HG02943 (cell line): ENCODE measurements around the gene MYO7B.
A peak's percentile ranks its signal among the peaks of the same experiment; 100 is the strongest.
"Not testable (repeated sequence)": the region's sequence is repeated elsewhere in the genome, so short reads cannot be mapped to it uniquely, and the experiment has no call there.

Experiments used
- ATAC-seq: cut with Tn5 transposase; IDR thresholded peaks from one replicate; pipeline ENCODE4 v1.9.1; 2021; ENCODE audit warnings: mild to moderate bottlenecking, low read depth, moderate library complexity; ENCODE audit not compliant: unreplicated experiment

The MYO7B gene

DNA sequence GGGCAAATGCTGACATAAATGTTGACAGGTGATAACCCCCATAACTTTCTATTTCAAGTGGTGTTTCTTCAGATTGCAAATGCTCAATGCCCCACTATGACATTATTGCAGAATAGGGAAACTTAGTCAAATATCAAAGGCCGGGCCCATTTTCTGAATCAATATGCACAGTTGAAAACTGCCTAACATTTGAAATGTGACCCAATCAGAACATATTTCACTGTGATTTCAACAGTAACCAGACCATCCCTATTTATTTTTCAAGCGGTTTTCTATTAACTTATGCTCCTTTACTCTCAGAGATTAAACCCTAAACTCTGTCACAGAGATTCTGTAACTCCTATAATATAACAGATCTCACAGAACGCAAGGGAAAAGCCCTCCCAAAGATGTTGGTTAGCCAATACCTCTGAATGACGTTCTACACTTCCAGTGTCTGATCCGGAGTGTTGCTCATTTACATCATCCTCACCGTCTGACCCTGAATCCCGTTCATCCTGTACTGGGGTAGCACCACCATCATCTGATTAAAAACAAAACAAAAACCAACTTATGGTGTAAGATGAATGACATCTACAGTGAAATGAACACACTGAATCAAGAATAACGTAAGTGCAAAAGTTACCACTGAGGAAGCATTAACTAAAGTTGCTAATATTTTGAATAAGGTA, 12.1 kb upstream of the MYO7B start:
- no peak for ATAC-seq

DNA sequence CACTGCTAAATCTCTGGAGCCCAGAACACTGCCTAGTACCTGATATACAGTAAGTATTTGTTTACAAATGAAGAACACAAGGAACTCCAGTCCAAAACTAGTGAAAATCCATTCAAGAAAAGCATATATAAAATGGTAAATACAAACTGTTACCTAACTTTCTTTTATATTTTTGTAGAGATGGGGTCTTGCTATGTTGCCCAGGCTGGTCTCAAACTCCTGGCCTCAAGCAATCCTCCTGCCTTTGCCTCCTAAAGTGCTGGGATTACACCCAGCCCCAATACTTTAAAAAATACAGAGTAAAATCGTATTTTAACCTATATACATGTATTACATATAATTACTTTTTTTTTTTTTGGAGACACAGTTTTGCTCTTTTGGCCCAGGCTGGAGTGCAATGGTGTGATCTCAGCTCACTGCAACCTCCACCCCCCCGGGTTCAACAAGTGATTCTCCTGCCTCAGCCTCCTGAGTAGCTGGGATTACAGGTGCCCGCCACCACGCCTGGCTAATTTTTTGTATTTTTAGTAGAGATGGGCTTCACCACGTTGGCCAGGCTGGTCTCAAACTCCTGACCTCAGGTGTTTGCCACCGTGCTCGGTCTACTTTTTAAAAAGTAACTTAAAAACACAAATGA, 11.2 kb upstream of the MYO7B start:
- not testable (repeated sequence) for ATAC-seq

DNA sequence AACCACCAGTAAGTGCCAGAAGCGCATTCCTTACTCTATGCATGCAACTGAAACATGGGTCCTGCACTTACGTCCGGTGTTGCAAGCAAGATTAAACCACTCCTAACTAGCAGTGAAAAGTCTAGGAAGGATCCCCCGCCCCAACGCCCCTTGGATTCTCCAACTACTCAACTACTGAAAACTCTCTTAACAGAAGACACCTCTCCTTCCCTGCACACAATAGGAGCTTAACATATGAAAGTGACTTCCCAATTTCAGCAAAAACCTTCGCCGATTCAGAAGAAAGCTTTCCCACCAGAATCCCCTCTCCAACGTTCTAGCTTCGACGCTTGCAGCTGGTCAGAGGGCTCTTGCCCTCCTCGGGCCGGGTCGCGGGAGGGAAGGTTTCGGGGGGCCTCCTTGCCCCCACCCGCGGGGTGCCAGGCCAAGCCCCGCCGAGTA, 9.8 kb upstream of the MYO7B start:
- ATAC-seq = no peak

DNA sequence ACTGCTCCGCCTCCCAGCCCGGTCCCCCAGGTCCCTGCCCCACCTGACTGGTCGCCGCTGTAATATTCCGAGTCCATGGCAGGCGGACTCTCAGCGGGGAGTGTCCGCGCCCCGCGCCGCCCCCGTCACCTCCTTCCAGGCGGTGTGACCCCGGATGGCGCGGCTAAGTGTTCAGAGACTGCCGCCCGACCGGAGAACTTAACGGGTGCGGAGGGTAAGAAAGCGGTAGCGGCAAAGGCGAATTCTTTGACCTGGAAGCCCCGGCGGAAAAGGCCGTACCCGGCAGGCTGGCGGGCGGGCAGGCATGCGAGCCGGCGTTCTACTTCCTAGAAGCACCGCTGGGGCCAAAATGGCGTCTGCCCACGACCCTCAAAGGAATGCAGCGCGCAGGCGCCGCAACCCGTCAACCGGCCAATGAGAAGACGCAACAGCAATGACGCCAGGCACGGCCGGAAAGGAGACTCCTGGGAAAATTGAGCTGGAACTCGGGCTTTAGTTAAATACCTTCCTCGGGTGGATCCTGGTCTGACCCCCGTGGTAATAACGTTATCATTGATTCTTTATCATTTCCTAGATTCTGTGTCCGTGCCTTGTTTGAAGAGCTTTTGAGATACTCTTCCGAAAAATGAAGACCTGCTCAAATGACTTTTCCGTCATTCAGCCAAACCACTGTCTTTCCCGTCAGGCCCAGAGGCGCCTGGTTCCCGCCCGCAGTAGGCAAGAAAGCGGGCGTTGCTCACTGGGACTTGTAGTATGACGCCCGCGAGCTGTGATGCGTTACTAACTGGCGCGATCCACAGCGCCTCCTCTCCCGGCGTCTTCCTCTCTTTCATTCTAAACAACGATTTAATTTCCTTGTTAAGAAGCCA, 9.1 kb upstream of the MYO7B start, which contains the start of gene IWS1:
IWS1 (minus strand) TSS at position 358 of the 869 bp plus-strand sequence; CDS start at position 77, 281 bp downstream.
- peak; percentile 88 for ATAC-seq

DNA sequence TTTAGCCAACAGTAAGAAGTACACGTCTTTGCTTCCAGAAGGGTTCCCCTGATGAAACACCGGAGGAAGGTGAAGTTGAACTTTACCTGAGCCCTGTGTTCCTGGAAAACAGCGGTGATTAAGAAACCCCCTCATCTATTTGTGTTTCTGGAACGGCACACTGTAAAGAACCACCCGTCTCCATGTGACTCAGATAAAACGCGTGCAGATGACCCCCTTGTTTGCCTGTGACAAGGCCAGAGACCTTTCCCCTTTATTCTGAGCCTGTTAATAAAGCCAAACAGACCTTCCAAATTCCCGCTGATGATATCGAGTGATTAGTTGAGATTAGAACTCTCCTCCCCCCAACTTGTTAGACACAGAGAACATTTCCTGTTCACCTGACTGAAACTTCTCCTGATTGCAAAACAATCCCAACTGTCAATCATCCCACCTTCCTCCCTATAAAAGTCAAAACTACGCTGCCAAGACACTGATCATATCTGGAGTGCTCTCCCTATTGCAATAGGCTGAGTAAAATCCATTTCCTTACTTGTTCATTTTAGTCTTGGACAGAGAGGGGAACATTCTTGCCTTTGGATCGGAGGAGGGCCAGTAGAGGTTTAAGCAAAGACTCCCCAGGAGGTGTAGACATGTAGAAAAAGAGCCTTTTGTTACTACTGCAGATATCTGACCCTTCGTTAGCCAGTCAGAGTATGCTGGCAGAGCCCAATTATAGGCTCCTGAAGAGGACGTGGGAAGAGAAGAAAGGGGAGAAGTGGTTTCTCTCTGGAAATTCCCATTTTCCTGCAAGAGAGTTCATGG, 8.3 kb upstream of the MYO7B start:
- no peak for ATAC-seq

DNA sequence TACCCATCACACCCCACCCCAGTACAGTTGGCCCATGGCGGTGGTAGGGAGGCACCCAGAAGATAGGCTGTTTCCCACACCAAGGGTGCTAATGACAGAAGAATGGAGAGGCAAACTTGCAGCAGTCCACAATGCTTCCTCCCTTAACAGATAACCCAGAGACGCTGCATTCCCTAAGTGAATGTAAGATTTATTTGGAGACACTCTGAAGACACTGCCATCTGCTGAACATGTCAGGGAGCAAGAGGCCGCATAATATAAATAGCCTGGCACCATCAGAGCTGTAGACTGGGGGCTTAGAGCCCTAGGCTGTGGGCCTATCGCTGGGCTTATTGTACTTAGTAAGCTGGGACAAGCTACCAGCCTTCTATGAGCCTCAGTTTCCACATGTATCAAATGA, 7.0 kb upstream of the MYO7B start:
- ATAC-seq = no peak

DNA sequence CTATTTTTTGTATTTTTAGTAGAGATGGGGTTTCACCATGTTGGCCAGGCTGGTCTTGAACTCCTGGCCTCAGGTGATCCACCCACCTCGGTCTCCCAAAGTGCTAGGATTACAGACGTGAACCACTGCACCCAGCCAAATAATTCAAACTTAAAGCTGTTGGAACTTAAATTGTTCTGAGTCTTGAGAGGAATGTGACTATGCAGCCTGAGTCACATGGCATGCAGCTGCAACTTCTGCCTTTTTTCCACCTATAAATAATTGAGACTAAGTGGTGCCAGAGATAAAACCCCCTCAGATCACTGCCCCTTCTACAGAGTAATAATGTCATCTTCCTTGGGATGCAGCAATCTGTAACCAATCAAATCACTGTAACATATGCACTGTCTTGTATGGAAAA, 6.1 kb upstream of the MYO7B start:
- not testable (repeated sequence) for ATAC-seq

DNA sequence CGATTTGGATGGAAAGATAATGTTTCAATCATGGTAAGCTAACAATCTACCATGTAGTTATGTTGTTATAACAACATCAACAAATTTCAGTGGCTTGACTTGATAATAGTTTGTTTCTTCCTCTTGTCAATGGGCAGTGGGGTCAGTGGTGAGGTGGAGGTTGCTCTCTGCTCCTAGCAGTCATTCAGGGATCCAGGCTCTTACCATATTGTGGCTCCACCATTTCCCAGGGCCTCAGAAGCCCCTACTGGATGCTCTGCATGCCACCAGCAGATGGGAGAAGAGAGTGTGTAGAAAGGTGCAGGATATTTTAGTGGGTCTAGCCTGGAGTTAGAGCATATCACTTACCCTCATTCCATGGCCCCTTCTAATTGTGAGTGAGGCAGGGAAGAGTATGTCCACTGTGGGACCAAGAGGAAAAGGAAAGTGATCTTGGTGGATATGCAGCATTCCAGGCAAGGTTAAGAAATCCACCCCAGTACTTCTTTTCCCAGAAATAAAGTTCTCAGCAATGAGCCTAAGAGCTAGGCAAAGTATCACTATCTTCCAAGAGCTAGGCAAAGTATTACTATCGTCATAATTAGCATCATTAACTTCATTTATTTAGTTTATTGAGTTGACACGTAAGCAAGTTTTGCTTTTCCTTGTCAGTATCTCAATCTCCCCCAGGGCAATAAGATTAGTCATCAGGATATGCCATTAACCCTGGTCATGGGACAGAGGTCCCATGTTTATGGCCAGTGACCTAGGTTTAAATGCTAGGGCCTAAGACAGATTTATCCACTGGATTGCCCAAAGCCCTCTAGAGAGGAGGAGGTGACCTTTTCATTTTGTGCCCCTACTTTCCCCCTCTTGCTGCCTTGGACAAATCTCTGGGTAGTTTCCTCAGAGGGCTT, 5.0 kb upstream of the MYO7B start:
- no peak for ATAC-seq

DNA sequence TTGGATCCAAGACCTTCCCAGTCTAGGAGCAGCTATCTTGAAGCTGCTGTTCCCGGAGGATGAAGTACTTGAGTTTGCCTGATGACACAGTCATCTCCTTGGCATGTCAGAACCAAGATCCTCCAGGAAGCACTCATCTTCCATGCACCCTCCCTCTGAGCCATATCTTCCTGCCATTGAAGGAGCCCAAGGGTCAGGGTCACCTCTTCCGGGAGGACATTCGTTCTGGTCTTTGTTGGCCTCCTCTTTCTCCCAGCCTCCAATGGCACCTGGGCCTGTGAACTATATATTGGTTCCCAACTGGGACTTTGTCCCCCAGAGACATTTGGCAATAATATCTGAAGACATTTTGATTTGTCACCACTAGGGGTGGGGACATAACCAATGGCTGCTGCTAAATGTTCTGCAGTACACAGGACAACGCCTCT, 4.2 kb upstream of the MYO7B start:
- ATAC-seq = no peak

DNA sequence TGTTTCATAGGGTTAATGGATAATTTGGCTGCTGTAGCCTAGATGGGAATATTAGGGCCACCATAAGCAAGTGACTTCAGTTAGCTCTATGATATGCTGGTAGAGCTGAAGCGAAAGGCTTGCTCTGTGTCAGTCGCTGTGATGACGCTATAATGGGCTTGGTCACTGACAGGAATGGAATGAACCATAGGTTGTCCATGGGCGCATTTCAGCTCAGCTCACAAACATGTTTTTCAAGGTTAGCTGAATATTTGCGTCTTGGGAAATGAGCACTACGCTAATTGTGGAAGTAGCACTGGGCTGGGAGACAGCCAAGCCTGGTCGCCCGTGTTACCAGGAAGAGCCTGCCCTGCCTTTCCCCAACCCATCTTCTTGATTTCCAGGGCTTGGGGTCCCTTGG, 3.2 kb upstream of the MYO7B start:
- ATAC-seq = no peak

DNA sequence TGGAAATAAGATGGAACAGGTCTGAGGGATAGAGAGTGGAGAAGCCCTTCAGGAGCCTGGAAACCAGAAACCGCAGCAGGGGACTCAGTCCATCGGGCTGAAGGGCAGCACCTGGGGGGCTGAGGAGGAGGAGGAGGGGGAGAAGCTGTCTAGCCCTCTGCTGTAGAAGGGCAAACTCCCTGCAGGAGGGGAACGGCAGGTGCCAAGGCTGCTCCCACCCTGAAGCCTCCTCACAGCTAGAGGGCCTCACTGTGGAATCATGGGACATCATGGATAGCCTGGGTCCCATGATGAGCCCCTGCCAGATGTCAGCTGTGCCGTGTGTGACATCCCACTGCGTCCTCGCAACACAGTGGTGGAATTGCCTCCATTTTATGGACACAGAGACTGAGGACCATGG, 435 bp downstream of the MYO7B start:
- no peak for ATAC-seq

DNA sequence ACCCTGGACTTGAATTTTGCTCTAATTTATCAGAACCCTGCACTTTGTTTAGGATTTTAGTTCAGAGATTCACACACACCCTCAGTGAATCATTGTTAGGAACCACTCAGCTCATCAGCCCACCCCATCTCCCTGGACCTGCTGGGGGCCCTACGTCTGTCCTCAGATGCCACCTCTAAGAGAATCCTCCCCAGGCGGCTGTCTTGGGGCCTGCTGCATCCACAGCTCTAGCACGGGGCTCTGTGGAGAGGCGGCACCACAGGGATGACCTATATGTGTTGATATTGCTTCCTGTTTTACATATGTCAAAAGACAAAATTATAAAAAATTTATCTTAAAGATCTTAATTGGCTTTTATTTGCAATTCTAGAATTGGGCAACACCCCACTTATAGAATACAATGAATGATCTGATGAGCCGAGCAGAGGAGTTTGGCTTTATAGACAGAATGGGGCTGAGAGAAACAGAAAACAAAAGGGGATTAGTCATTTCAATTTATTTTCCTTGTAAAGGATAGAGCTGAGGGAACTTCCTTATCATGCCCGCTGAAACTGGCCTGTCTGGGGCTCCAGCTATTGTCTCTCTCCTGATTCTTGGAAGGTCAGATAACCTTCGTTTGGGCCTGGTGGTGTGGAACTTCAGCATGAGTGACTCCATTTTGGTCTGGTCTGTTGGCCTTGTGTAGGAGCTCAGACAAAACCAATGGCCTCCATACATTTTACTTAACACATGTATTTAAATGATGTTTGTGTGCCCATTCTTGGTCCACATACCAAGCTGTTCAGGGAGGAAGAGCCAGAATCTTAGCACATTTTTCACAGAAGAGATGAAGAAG, 1.4 kb downstream of the MYO7B start:
- ATAC-seq = no peak

DNA sequence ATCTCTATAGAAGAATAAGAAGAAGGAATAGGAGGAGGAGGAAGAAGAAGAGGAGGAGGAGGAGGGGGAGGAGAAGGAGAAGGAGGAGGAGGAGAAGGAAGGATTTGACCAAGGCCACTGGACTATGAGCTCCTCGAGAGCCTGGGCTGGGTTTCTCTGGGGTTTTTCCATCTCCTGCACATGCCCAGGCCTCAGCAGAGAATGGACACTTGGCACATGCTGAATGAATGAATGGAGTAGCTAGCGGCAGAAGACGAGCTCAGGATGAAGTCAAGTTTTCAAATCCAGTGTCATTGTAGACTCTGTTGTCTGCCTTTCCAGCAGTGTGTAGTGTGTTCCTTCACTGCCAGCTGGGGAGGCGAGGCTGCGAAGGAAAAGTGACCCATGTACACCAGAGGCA, 2.2 kb downstream of the MYO7B start:
- no peak for ATAC-seq

DNA sequence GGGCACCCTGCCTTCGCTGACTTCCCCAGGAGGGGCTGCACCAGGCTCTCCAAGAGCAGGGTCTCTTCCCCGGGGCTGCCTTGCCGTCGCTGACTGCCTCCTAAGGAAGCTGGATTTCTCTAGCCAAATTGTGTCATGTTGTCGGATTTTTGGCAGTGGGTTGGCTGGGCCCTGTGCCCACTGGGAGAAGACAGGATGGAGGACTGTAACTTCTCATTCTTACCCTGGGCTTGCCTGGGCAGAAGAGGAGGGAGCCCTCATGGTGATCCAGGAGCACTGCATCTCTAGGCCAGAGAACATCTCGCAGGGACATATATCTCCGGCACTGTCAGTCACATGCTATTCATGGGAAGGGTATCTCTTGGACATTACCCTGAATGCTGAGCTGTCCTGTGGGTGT, 6.3 kb downstream of the MYO7B start:
- ATAC-seq = no peak

DNA sequence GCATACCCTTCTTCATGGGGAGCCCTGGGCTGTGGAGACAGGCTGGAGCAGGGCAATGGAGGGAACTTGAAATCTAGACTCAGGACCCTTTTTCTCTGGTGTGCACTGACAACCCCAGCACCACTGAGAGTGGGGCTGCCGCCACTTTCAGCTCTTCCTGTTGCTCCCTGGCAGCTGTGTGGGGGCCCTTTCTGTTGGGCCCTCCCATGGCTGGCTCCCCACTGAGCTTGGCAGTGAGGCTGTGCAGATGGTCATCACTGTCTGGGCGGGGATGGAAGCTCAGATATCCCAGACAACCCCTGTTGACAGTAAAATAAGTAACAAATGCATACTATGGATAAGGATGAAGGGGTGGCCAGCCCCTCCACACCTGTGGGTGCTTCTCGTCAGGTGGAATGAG, 6.7 kb downstream of the MYO7B start:
- ATAC-seq = no peak

DNA sequence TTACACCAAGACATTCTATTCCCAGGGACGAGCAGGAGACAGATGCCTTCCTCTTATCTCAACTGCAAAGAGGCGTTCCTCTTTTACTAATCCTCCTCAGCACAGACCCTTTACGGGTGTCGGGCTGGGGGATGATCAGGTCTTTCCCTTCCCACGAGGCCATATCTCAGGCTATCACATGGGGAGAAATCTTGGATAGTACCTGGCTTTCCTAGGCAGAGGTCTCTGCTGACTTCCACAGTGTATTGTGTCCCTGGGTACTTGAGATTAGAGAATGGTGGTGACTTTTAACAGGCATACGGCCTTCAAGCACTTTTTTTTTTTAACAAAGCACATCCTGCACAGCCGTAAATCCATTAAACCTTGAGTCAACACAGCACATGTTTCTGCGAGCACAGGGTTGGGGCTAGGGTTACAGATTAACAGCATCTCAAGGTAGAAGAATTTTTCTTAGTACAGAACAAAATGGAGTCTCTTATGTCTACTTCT, 7.6 kb downstream of the MYO7B start:
- ATAC-seq = not testable (repeated sequence)

DNA sequence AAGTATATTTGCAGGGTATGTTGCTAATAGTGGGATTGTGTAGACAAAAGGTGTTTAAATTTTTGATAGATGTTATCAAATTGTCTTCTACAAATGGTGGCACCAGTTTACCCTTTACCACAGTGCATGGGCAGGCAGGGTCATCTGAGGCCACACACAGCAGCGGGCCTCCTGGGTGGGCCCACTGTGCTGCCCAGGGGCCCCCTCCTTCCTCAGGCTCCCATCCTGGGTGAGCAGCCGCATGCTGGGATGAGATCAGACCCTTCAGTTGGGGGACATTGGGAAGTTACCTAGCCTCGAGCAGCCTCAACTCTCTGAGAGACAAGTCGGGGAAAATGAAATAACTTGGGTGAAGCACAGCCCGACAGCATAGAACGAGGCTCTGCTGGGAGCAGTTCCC, 9.7 kb downstream of the MYO7B start:
- no peak for ATAC-seq

DNA sequence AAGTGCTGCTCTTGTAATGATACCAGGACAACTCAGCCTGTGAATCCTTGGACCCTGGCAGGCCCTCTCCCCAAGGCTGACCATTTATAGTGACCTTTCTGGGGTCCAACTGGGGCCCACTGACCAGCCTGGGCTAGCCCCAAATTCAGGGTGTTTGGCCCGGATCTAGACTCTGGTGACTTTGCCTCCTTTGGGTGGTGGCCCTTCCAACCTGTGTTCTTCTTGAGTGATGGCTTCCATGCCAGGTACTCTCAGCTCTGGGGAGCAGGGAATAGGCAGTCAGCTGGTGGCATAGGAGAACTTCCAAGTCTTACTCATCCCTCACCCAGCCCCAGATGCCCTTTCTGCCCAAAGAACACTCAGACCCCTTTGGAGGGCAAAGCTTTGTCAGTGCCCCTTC, 10.3 kb downstream of the MYO7B start:
- no peak for ATAC-seq
